PFSK-1 (cell line): Measurements from ENCODE around the gene ARFGAP1.

Experiments
- FOXP2 ChIP-seq: optimal IDR thresholded peaks from 2 replicates; pipeline ENCODE3; 2011; ENCODE audit warnings: borderline replicate concordance, control low read depth, inconsistent platforms; ENCODE audit not compliant: insufficient read depth; ENCODE audit errors: extremely low read length, extremely low read depth
- POLR2AphosphoS5 ChIP-seq: IDR thresholded peaks from 2 replicates; pipeline ENCODE4 v1.6.1; 2012; ENCODE audit warnings: low read depth, mild to moderate bottlenecking, control low read depth, low read length, moderate library complexity
- SIN3A ChIP-seq: IDR thresholded peaks from 2 replicates; pipeline ENCODE4 v1.6.1; 2012; ENCODE audit warnings: mild to moderate bottlenecking, low read length, moderate library complexity, borderline replicate concordance; ENCODE audit not compliant: insufficient read depth
- TAF1 ChIP-seq: IDR thresholded peaks from 2 replicates; pipeline ENCODE4 v1.6.1; 2012; ENCODE audit warnings: low read length, control low read depth, borderline replicate concordance; ENCODE audit not compliant: insufficient read depth
- TF ChIP-seq, protein P1 (sequence below), 2 experiments: IDR thresholded peaks; 2 replicates each; pipeline versions ENCODE4 v1.6.1 to v1.8.0; 2011 to 2012; ENCODE audit warnings: low read depth in 2 of 2, low read length in 2 of 2, control low read depth in 1 of 2, inconsistent platforms in 1 of 2, mild to moderate bottlenecking in 1 of 2, moderate library complexity in 1 of 2; ENCODE audit not compliant: insufficient read depth in 1 of 2

Gene ARFGAP1

DNA sequence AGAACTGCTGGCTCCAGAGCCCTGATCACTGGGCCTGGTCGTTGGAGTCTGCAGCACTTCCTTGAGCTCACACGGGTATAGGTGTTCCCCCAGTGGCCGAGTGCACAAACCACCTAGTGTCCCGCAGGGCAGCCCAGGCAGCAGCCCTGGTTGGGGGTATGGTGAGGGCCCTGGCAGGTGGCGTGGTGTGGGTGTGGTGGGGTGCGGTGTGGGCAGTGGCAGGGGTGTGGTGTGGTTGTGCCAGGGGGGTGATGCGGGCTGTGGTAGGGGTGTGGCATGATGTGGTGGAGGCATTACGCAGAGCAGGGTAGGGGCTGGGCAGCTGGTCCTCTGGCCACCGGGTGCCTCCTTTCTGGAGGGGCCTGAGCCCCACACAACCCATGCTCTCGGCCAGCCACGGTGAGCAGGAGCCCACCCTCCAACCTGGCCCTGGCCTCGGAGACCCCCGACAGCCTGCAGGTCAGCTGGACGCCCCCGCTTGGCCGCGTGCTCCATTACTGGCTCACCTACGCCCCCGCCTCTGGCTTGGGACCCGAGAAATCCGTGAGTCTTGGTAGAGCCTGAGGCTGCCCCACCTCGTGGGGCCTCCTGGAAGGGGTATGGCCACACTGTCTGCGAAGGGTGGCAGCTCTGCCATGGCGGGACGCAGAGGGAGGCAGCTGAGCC lies 40.9 kb downstream of the ARFGAP1 start:
- TF ChIP-seq SIN3A (no peak), FOXP2 (no peak), TAF1 (no peak), POLR2AphosphoS5 (no peak)
- TF ChIP-seq, protein P1, sequence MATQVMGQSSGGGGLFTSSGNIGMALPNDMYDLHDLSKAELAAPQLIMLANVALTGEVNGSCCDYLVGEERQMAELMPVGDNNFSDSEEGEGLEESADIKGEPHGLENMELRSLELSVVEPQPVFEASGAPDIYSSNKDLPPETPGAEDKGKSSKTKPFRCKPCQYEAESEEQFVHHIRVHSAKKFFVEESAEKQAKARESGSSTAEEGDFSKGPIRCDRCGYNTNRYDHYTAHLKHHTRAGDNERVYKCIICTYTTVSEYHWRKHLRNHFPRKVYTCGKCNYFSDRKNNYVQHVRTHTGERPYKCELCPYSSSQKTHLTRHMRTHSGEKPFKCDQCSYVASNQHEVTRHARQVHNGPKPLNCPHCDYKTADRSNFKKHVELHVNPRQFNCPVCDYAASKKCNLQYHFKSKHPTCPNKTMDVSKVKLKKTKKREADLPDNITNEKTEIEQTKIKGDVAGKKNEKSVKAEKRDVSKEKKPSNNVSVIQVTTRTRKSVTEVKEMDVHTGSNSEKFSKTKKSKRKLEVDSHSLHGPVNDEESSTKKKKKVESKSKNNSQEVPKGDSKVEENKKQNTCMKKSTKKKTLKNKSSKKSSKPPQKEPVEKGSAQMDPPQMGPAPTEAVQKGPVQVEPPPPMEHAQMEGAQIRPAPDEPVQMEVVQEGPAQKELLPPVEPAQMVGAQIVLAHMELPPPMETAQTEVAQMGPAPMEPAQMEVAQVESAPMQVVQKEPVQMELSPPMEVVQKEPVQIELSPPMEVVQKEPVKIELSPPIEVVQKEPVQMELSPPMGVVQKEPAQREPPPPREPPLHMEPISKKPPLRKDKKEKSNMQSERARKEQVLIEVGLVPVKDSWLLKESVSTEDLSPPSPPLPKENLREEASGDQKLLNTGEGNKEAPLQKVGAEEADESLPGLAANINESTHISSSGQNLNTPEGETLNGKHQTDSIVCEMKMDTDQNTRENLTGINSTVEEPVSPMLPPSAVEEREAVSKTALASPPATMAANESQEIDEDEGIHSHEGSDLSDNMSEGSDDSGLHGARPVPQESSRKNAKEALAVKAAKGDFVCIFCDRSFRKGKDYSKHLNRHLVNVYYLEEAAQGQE (IDR thresholded peaks at IDR 0.05; ENCODE audit: insufficient read depth in 1 of 2, low read depth in 2 of 2, low read length in 2 of 2), result no peak

DNA sequence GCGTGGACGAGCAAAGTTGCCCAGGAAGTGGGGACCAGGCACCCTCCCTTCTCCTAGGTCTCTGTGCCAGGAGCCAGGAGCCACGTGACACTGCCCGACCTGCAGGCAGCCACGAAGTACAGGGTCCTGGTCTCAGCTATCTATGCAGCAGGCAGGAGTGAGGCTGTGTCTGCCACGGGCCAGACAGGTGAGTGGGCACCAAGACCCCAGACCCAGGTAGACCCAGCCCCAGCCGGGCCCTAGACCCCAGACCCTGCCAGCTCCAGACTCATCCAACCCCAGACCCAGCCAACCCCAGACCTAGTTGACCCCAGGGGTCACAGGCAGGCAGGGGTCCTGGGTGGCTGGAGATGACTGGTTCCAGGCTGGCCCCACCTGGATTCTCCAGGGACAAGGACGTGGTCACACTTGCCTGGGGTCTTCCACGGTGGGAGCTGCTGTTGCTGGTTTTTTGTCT lies 41.4 kb downstream of the ARFGAP1 start:
- TF ChIP-seq TAF1 (no peak), SIN3A (no peak), FOXP2 (no peak), POLR2AphosphoS5 (no peak)
- TF ChIP-seq, protein P1 (IDR thresholded peaks at IDR 0.05; ENCODE audit: insufficient read depth in 1 of 2, low read depth in 2 of 2, low read length in 2 of 2), result no peak

DNA sequence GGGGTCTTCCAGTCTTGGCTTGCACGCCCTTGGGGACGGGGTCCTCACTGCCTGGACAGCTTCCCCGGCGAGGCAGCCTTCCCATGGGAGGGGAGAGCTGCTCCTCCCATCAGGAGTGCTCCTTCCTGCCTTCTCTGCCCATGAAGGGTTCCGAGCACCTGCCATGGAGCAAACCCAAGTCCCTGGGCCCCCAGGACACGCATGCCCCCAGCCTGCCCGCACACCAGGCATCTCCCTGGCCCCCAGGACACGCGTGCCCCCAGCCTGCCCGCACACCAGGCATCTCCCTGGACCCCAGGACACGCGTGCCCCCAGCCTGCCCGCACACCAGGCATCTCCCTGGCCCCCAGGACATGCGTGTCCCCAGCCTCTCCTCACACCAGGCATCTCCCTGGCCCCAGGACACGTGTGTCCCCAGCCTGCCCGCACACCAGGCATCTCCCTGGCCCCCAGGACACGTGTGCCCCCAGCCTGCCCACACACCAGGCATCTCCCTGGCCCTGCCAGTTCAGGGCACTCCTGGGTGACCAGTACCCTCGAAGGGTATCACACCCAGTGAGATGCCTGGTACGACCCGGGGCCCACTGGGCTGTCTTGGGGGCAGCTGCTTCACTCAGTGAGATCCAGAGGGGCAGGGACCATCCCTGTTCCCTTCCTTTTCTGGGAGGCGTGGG lies 42.1 kb downstream of the ARFGAP1 start:
- no peak for TF ChIP-seq SIN3A
- TF ChIP-seq FOXP2, result no peak
- no peak for TF ChIP-seq TAF1
- TF ChIP-seq, protein P1 (IDR thresholded peaks at IDR 0.05; ENCODE audit: insufficient read depth in 1 of 2, low read depth in 2 of 2, low read length in 2 of 2), result no peak
- TF ChIP-seq POLR2AphosphoS5, result no peak

DNA sequence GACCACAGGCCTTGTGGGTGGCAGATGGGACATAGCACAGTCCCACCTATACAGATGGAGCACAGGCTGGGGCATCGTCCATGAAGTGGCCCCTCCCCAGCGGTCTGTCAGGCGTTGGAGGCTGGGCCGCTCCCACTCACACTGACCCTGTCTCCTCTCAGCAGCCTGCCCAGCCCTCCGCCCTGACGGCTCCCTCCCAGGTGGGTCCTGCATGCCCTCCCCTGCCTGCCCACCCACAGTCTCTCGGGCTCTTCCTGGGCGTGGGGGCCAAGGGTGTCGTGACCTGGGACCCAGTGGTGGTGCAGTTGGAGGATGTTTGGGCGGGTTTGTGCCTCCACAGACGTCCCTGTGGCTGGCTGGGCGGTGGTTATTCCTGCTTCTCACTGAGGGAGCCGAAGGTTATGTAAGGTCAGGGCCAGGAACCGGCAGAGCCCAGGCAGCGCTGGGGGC lies 42.7 kb downstream of the ARFGAP1 start:
- TF ChIP-seq, protein P1 (IDR thresholded peaks at IDR 0.05; ENCODE audit: insufficient read depth in 1 of 2, low read depth in 2 of 2, low read length in 2 of 2), result no peak
- TF ChIP-seq FOXP2, result no peak
- no peak for TF ChIP-seq POLR2AphosphoS5
- TF ChIP-seq SIN3A, result no peak
- no peak for TF ChIP-seq TAF1
